ENCODE results near the gene CFAP298.
A peak's percentile ranks its signal among the peaks of the same experiment; 100 is the strongest.
"Not testable (repeated sequence)": the region's sequence is repeated elsewhere in the genome, so short reads cannot be mapped to it uniquely, and the experiment has no call there.

CFAP298 gene

GRCh38 chr21:32612075-32612998 is at the start of gene CFAP298:
TSS of gene CFAP298 (minus strand) at chr21:32612377. CDS start at chr21:32612243, 134 bp downstream.
- FAIRE-seq = peak; percentile 87
- DNase-seq (ENCODE audit: extremely low spot score, insufficient read length, low read depth) = peak; percentile 81

GRCh38 chr21:32661026-32661782 is 49.0 kb upstream of the CFAP298 start:
- FAIRE-seq; DNase-seq (ENCODE audit: extremely low spot score, insufficient read length, low read depth): not testable (repeated sequence)

- no peak for DNase-seq (ENCODE audit: extremely low spot score, insufficient read length, low read depth)
- no peak for FAIRE-seq
These were observed 46.3 kb upstream of the CFAP298 start for GRCh38 chr21:32658524-32658923.

GRCh38 chr21:32653326-32653901 is 41.2 kb upstream of the CFAP298 start:
- FAIRE-seq (peak; percentile 81), DNase-seq (ENCODE audit: extremely low spot score, insufficient read length, low read depth) (peak; percentile 22)

- no peak for FAIRE-seq
- no peak for DNase-seq (ENCODE audit: extremely low spot score, insufficient read length, low read depth)
These were observed 36.0 kb upstream of the CFAP298 start for GRCh38 chr21:32648165-32648564.

GRCh38 chr21:32645261-32646182 is 33.3 kb upstream of the CFAP298 start:
- no peak for FAIRE-seq
- DNase-seq (ENCODE audit: extremely low spot score, insufficient read length, low read depth) = no peak

- DNase-seq (ENCODE audit: extremely low spot score, insufficient read length, low read depth) = no peak
- FAIRE-seq = no peak
These were observed 29.8 kb upstream of the CFAP298 start for GRCh38 chr21:32641710-32642698.

- DNase-seq (ENCODE audit: extremely low spot score, insufficient read length, low read depth) (no peak), FAIRE-seq (no peak)
These were observed 14.5 kb upstream of the CFAP298 start for GRCh38 chr21:32626621-32627196.

- not testable (repeated sequence) for FAIRE-seq
These were observed 6.0 kb upstream of the CFAP298 start for GRCh38 chr21:32618218-32618617.

GRCh38 chr21:32613436-32614043 is 1.4 kb upstream of the CFAP298 start:
- FAIRE-seq = no peak
- no peak for DNase-seq (ENCODE audit: extremely low spot score, insufficient read length, low read depth)

More at GRCh38 chr21:32618218-32618617, 6.0 kb upstream of the CFAP298 start:
- not testable (repeated sequence) for DNase-seq (ENCODE audit: extremely low spot score, insufficient read length, low read depth)

- FAIRE-seq = no peak
- DNase-seq (ENCODE audit: extremely low spot score, insufficient read length, low read depth) = no peak
These were observed 791 bp upstream of the CFAP298 start for GRCh38 chr21:32612999-32613337.

- peak; percentile 18 for DNase-seq (ENCODE audit: extremely low spot score, insufficient read length, low read depth)
These were observed 643 bp downstream of the CFAP298 start for GRCh38 chr21:32611471-32611997.

GRCh38 chr21:32610940-32611339 is 1.2 kb downstream of the CFAP298 start:
- FAIRE-seq; DNase-seq (ENCODE audit: extremely low spot score, insufficient read length, low read depth): not testable (repeated sequence)

More at GRCh38 chr21:32611471-32611997, 643 bp downstream of the CFAP298 start:
- no peak for FAIRE-seq

GRCh38 chr21:32608851-32609250 is 3.3 kb downstream of the CFAP298 start:
- FAIRE-seq (no peak), DNase-seq (ENCODE audit: extremely low spot score, insufficient read length, low read depth) (no peak)

- no peak for FAIRE-seq
- DNase-seq (ENCODE audit: extremely low spot score, insufficient read length, low read depth) = no peak
These were observed 6.7 kb downstream of the CFAP298 start for GRCh38 chr21:32605469-32605868.

- FAIRE-seq = no peak
These were observed 7.7 kb downstream of the CFAP298 start for GRCh38 chr21:32604464-32604863.

GRCh38 chr21:32603131-32603530 is 9.0 kb downstream of the CFAP298 start:
- FAIRE-seq (no peak), DNase-seq (ENCODE audit: extremely low spot score, insufficient read length, low read depth) (no peak)

More at GRCh38 chr21:32604464-32604863, 7.7 kb downstream of the CFAP298 start:
- DNase-seq (ENCODE audit: extremely low spot score, insufficient read length, low read depth) = no peak
